IPS DF 6.9 (cell line): ENCODE data around the gene HOXB8.

ENCODE experiments used
- DNase-seq: peaks from one replicate; pipeline ENCODE4 v3.0.0-alpha.2; 2013; ENCODE audit warnings: low read depth, low spot score
- H3K27ac ChIP-seq: one replicate; pipeline ENCODE4 v1.5.1; 2013; ENCODE audit warnings: low read length, control low read depth
- H3K27me3 ChIP-seq: 2 replicates; pipeline ENCODE4 v1.6.1; 2013; ENCODE audit warnings: mild to moderate bottlenecking, low read length; ENCODE audit not compliant: control insufficient read depth, insufficient read depth
- H3K36me3 ChIP-seq: 2 replicates; pipeline ENCODE4 v1.6.1; 2013; ENCODE audit warnings: low read length; ENCODE audit not compliant: control insufficient read depth, insufficient read depth
- H3K4me1 ChIP-seq: 2 replicates; pipeline ENCODE4 v1.6.1; 2013; ENCODE audit warnings: low read length; ENCODE audit not compliant: control insufficient read depth, insufficient read depth
- H3K4me3 ChIP-seq: 2 replicates; pipeline ENCODE4 v1.5.1; 2013; ENCODE audit warnings: mild to moderate bottlenecking, low read length
- H3K9me3 ChIP-seq: 2 replicates; pipeline ENCODE4 v1.6.1; 2013; ENCODE audit warnings: low read length, inconsistent platforms; ENCODE audit not compliant: control insufficient read depth, insufficient read depth
- WGBS: extraction: QIAGEN DNeasy Blood & Tissue Kit; methylation state at CpG from one replicate; pipeline ENCODE4 v1.1.7; 2013; ENCODE audit warnings: mixed read lengths, missing lambda C conversion rate; ENCODE audit not compliant: insufficient read length, insufficient coverage; 5-methylcytosine and 5-hydroxymethylcytosine counted together

Gene HOXB8

DNA sequence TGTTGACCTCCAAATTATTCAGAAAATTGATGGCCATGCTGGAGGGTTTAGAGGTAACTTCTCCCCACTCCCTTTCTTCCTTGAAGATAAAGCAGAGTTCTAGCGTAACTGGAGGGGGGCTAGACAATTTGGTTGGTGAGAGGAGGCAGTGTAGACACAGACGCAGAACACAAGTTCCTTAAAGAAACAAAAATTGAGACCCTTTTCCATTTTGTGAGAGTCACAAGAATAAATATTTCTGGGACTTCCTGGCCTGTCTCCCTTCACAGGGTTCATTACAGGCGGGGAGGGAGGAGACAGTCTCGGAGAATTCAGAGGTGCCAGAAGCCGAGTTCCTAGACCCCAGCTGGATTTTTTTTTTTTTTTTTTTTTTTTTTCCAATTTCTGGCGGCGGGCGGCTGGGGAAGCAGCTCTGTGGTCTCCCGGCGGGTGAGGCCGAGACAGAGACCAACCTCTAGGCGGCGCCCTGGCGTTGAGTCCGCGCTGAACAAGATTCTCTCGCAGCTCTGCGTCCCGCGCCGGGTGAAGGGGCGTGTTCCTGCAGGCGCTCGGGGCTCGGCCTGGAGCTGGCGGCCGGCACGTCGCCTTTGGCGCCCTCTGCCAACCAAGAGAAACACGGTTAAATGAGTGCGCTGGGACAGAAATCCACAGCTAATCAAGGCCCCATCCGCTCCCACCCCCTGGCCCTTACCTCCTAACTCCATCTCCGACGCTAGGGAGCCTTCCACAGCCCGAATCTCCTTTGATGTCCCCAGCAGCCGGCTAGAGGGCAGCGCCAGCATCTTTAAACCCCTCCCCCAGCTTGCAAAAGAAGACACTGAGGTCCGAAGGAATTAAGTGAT lies 21.3 kb upstream of the HOXB8 start:
- peaks cover 96% of the 10 kb centered on the region for H3K27me3 ChIP-seq
- H3K4me3 ChIP-seq, result no peak overlapping the region
- WGBS, result no CpG with 5 or more reads among the region's 39 CpGs
- no peaks in the 10 kb centered on the region for H3K36me3 ChIP-seq
- peaks cover 2% of the 10 kb centered on the region; the same call in 1 of the 2 replicates for H3K4me1 ChIP-seq
- DNase-seq, result peak; percentile 93
- no peak overlapping the region for H3K27ac ChIP-seq
- no peaks in the 10 kb centered on the region for H3K9me3 ChIP-seq

DNA sequence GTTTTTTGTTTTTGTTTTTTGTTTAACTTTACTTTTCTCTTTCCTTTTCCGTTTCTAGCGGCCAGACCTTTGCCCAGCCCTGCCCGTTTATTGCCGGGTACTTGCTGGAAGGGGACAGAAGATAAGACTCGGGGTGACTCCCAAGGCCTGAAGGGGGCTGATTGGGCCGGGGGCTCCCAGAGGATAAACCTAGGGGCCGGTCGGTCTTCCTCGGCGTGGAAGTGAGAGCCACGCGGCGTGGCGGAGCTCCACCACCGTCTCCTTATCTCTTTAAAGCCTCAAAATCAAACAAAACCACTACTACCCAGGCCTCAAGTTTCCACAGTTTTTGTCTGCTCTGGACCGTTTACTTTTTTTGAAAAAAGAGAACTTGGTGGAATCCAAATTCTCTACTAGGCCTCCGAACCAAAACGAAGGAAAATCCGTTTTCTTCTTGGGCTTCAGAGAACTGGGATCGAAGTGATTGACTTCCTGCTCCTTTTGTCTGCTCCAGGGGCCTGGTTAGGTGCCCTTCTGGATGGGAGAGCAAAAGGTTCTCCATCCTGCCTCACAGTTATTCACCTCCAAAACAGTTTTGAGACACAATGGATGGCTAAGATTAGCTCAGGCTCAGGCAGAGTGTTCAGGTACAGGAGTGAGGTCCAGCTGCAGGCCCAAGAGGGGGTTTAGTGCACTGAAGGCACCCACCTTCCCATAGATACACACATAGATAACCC lies 19.6 kb upstream of the HOXB8 start:
- no CpG with 5 or more reads among the region's 20 CpGs for WGBS
- H3K9me3 ChIP-seq, result no peaks in the 10 kb centered on the region
- peaks cover 2% of the 10 kb centered on the region; the same call in 1 of the 2 replicates for H3K4me1 ChIP-seq
- H3K4me3 ChIP-seq, result no peak overlapping the region
- no peaks in the 10 kb centered on the region for H3K36me3 ChIP-seq
- no peak overlapping the region for H3K27ac ChIP-seq
- H3K27me3 ChIP-seq, result peaks cover 96% of the 10 kb centered on the region
- DNase-seq, result no peak

DNA sequence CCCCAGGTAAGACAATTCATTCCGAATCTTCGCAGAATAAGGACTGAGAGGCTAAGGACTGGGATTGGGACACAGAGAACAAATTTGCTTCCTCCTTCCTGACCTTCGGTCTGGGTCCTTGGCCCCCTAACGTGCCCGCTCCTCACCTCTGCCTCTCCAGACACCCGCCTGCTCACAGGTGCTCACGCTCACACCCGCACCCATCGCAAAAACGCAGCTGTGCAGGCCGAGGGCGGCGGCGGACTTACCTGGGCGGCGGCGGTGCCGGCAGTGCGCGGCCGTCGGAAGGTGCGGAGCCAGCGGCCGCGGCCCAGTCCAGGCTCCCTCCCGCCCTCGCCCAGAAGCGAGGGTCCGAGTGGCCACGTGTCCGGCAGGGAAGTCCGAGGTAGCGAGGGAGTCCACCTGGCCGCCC lies 18.2 kb upstream of the HOXB8 start:
- Histone ChIP-seq H3K36me3 (no peaks in the 10 kb centered on the region), H3K27ac (no peak overlapping the region), H3K4me3 (no peak overlapping the region), H3K4me1 (peaks cover 2% of the 10 kb centered on the region; the same call in 1 of the 2 replicates), H3K9me3 (no peaks in the 10 kb centered on the region), H3K27me3 (peaks cover 95% of the 10 kb centered on the region)
- WGBS, result no CpG with 5 or more reads among the region's 35 CpGs
- DNase-seq, result no peak

DNA sequence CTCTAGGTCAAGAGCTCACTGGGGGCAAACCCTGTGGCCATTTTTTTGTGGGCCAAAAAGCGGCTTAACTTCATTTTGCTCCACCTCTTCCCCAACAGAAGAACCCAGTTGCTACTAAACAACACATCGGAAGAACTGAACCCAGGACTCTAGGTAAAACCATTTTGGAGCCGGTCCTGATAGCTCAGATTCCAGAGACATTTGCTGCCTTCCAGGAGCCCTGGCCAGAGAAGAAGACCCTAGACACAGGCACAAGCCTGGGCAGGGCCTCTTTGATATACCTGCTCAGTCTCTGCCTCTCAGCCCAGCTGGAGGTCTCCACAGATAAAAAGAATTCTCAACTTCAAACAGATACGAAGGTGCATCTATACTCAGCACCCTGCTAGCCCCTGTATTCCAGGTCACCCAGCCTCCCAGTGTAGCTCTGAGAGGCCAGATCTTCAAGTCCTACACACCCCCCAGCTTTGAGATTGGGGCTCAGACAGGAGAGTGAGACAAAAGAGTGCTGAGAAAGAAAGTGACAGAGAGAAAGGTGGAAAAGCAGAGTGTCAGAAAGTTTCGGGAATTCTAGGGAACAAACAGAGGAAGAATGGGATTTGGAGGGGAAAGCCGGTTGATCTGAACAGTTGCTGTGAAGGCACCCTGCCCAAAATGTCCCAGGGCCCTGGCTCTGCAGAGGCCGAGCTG lies 17.6 kb upstream of the HOXB8 start:
- no peaks in the 10 kb centered on the region for H3K9me3 ChIP-seq
- H3K4me1 ChIP-seq, result peaks cover 2% of the 10 kb centered on the region; the same call in 1 of the 2 replicates
- no peaks in the 10 kb centered on the region for H3K36me3 ChIP-seq
- H3K4me3 ChIP-seq, result no peak overlapping the region
- DNase-seq, result no peak
- WGBS, result no CpG with 5 or more reads among the region's 7 CpGs
- peaks cover 95% of the 10 kb centered on the region for H3K27me3 ChIP-seq
- H3K27ac ChIP-seq, result no peak overlapping the region

DNA sequence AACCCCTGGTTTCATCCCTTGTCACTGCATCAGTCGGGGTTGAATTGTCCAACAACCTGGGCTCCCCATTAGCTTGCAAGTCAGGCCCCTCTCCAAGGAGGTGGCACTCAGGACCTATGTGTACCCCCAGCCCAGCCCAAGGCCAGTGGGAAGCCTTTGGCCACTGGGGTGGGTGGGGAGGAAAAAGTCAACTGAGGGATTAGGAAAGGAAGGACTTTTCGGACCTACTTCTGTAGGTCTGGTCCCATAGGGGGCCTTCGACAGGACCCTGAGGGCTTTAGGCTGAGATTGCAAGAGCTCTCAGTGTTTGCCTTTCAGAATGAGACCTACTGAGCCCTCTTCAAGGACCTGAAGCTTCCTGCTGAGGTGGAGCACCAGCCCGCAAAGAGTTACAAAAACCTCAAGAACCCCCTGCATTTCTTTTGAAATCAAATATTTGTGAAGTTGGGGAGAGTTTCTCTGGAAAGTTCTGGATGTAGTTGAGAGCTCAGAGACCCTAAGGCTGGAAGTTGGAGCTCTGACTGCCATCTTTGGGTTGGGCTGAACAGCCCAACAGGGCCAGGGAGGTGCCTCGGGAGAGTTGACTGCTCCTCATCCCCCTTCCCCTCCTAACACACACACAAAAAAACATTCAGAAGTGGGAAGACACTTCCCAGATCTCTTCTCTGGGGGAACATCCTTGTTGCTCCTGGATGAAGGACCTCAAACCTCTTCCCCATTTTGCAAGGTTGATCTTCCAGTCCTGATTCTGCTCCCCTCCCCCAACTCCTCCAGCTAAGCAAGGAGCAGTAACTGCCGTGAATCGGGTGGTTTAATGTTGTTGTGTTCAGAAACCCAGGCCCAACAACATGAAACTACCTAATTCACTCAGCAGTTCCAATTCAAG lies 16.8 kb upstream of the HOXB8 start:
- H3K4me3 ChIP-seq, result no peak overlapping the region
- H3K27me3 ChIP-seq, result peaks cover 95% of the 10 kb centered on the region
- no peak overlapping the region for H3K27ac ChIP-seq
- H3K36me3 ChIP-seq, result no peaks in the 10 kb centered on the region
- peaks cover 2% of the 10 kb centered on the region; the same call in 1 of the 2 replicates for H3K4me1 ChIP-seq
- no peaks in the 10 kb centered on the region for H3K9me3 ChIP-seq
- WGBS, result no CpG with 5 or more reads among the region's 7 CpGs
- DNase-seq, result no peak

DNA sequence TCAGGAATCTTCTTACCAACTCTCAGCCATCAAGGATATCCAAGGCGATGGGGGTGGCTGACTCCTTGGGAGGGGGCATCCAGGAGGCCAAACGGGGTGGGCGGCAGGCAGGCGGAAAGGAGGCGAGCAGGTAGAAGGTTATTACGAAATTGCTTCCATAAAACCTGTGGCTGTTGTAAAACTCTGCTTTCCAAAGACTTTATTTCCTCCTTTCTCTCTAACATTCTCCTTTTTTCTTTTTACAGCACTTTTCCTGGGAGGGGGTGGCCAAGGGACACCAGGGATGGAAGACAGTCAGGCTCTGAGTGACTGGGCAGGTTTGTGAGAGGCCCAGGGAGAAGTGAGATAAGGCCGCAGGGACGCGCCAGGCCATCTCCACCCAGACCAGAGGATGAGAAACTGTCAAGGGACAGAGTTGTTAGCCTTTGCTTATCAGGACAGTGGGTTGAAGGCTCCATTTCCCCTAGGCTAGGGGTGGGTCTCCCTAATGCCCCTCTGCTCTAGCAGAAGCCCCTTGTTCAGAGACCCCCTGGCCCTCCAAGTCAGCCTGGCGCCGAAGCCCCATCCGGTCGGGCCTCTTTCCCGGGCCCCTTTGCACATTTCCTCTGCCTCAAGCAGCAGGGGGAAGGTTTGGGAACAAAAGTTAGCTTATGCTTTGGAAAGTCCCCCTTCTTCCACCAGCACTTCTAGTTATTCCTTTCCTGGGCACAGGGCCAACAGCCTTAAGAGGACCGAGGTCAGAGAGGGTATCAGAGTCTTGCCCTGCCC lies 16.0 kb upstream of the HOXB8 start:
- no peak for DNase-seq
- peaks cover 2% of the 10 kb centered on the region; the same call in 1 of the 2 replicates for H3K4me1 ChIP-seq
- no peaks in the 10 kb centered on the region for H3K36me3 ChIP-seq
- H3K4me3 ChIP-seq, result no peak overlapping the region
- no peak overlapping the region for H3K27ac ChIP-seq
- peaks cover 97% of the 10 kb centered on the region for H3K27me3 ChIP-seq
- no peaks in the 10 kb centered on the region for H3K9me3 ChIP-seq
- no CpG with 5 or more reads among the region's 15 CpGs for WGBS

DNA sequence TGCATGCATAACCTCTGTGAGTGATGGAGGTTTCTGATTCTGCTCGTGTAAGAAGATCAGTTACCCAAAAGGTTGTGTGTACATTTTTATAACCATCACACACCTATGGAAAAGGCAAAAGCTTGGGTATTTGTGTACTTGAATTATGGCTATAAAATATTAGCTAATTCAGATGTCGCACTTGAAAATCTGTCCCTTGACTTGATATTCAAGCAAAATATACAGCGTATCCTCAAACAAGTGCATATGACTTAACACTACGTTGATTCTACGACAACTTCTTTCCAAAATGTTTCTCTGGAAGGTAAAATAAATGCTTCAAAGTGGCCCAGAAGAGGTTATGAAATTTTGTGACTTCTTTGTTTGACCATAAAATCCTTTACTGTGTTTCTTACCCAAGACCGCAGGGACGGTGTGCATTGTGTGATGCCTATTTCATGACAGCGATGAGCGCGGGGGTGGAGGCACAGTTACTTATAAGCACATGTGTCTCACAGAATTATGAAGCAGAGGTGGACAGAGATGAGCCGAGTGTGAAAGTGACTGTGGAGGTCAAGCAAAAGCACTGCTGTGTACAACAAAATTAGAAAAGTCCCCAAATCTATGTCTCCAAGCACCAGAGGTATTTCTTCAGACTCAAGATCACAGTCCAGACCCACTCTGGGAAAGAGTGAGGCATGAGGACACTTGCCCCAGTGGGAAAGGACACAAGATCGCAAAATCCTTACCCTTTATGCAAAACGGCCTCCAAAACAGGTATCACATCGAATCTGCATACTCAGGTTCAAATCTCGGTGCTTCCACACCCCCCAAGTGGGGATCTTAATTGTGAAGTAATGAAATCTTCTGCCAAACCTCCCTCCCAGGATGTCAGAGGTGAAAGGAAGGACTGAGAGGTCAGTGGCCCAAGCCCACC lies 15.2 kb upstream of the HOXB8 start:
- Histone ChIP-seq H3K4me3 (no peak overlapping the region), H3K4me1 (peaks cover 5% of the 10 kb centered on the region; the same call in 1 of the 2 replicates), H3K9me3 (no peaks in the 10 kb centered on the region), H3K36me3 (no peaks in the 10 kb centered on the region), H3K27ac (no peak overlapping the region), H3K27me3 (peaks cover 97% of the 10 kb centered on the region)
- WGBS, result no CpG with 5 or more reads among the region's 15 CpGs
- no peak for DNase-seq

DNA sequence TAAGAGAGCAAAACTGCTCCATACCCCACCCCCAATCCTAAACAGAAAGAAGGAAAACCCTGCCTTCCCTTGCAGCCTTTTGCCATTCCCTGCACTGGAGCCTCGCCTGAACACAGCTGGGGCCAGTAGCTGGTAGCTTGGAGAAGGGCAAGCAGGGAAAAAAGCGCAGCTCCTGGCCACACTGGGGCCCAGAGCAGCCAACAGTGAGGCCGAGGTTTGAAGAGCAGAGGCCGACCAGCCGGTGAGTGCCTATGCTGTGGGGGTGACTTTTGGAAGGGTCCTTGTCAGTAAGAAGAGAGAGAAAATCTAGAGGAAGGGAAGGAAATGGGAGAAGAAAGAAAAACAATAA lies 14.3 kb upstream of the HOXB8 start:
- WGBS, result no CpG with 5 or more reads among the region's 5 CpGs
- Histone ChIP-seq H3K27ac (no peak overlapping the region), H3K4me3 (no peak overlapping the region), H3K36me3 (no peaks in the 10 kb centered on the region), H3K27me3 (peaks cover 96% of the 10 kb centered on the region), H3K9me3 (no peaks in the 10 kb centered on the region), H3K4me1 (peaks cover 5% of the 10 kb centered on the region; the same call in 1 of the 2 replicates)
- no peak for DNase-seq
